Measurements from ENCODE around the gene OARD1. TPM values are rescaled to one million over a fixed set of nuclear protein-coding genes. Genes with fewer than 3 reads are reported as not detected.

Gene OARD1
- total RNA-seq, 1 experiment from 2014 or later, result 33.7 TPM

DNA sequence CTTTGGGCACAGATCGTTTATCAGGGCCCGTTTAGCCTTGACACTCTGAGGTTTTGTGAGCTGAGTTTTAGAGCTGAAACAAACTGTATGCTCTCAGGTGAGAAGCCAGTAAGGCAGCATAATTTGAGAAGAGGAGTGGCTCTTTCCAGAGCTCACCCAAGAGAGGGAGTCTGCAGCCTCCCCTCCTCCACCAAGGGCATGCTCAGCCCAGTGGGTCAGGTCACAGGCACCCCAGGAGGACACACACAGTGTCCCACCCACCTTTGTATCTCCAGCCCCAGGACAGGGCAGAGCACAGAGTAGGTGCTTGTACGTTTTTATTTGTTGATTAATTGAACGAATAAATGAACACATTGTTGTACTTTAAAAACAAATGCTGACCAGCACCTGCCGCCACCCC, 26.5 kb downstream of the OARD1 start (continued):
- TF ChIP-seq, protein P1, sequence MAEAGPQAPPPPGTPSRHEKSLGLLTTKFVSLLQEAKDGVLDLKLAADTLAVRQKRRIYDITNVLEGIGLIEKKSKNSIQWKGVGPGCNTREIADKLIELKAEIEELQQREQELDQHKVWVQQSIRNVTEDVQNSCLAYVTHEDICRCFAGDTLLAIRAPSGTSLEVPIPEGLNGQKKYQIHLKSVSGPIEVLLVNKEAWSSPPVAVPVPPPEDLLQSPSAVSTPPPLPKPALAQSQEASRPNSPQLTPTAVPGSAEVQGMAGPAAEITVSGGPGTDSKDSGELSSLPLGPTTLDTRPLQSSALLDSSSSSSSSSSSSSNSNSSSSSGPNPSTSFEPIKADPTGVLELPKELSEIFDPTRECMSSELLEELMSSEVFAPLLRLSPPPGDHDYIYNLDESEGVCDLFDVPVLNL (CRISPR knock-in tag; IDR thresholded peaks at IDR 0.05; ENCODE audit: borderline replicate concordance, low read depth), result no peak
- TF ChIP-seq ETV6 (CRISPR knock-in tag; IDR thresholded peaks at IDR 0.05) (no peak), ZNF232 (CRISPR knock-in tag; IDR thresholded peaks at IDR 0.05) (no peak), IRF2 (CRISPR knock-in tag; IDR thresholded peaks at IDR 0.05; ENCODE audit: borderline replicate concordance, low read depth) (no peak), ZNF671 (CRISPR knock-in tag; IDR thresholded peaks at IDR 0.05) (no peak)

DNA sequence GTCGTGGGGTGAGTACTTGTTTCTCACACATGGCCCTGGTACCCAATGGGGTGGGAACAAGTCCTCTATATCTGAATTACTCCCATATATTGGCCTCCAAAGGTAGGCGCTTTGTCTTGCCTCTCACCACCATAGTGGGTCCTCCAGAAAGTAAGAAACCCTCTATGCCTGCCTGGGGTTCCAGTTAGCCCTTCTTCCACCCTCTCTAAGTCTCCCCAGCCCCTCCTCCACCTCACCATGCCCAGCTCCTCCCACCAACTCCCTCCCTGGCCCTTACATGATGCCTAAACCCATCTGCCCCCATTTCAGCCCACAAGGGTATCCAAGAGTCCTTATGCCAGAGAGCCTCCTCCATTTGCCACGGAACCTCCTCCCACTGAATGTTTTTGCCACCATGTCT, 29.0 kb downstream of the OARD1 start:
- no peak for DNase-seq (ENCODE audit: low spot score)
- ChIA-PET POLR2A (no interaction called here), CTCF (interaction anchor here (2.2 to 5.2 kb wide), 2 partner anchors 10 to 15 kb away, joined by 5 to 25 read pairs; partner anchors contain the start of gene APOBEC2)
- Mint-ChIP-seq H3K9me3 (no peaks in the 10 kb centered on the region), H3K27ac (no peak overlapping the region), H3K36me3 (no peaks in the 10 kb centered on the region), H3K4me1 (peaks cover 11% of the 10 kb centered on the region), H3K4me3 (no peak overlapping the region), H3K27me3 (ENCODE audit: low read depth) (no peaks in the 10 kb centered on the region)
- ATAC-seq, result no peak
- TF ChIP-seq, protein P2, sequence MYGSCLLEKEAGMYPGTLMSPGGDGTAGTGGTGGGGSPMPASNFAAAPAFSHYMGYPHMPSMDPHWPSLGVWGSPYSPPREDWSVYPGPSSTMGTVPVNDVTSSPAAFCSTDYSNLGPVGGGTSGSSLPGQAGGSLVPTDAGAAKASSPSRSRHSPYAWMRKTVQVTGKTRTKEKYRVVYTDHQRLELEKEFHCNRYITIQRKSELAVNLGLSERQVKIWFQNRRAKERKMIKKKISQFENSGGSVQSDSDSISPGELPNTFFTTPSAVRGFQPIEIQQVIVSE (CRISPR knock-in tag; IDR thresholded peaks at IDR 0.05; ENCODE audit: borderline replicate concordance), result no peak
- TF ChIP-seq, protein P3, sequence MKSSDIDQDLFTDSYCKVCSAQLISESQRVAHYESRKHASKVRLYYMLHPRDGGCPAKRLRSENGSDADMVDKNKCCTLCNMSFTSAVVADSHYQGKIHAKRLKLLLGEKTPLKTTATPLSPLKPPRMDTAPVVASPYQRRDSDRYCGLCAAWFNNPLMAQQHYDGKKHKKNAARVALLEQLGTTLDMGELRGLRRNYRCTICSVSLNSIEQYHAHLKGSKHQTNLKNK (CRISPR knock-in tag; IDR thresholded peaks at IDR 0.05), result no peak
- TF ChIP-seq, protein P4, sequence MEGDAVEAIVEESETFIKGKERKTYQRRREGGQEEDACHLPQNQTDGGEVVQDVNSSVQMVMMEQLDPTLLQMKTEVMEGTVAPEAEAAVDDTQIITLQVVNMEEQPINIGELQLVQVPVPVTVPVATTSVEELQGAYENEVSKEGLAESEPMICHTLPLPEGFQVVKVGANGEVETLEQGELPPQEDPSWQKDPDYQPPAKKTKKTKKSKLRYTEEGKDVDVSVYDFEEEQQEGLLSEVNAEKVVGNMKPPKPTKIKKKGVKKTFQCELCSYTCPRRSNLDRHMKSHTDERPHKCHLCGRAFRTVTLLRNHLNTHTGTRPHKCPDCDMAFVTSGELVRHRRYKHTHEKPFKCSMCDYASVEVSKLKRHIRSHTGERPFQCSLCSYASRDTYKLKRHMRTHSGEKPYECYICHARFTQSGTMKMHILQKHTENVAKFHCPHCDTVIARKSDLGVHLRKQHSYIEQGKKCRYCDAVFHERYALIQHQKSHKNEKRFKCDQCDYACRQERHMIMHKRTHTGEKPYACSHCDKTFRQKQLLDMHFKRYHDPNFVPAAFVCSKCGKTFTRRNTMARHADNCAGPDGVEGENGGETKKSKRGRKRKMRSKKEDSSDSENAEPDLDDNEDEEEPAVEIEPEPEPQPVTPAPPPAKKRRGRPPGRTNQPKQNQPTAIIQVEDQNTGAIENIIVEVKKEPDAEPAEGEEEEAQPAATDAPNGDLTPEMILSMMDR (IDR thresholded peaks at IDR 0.05), result no peak
- TF ChIP-seq, protein P5, sequence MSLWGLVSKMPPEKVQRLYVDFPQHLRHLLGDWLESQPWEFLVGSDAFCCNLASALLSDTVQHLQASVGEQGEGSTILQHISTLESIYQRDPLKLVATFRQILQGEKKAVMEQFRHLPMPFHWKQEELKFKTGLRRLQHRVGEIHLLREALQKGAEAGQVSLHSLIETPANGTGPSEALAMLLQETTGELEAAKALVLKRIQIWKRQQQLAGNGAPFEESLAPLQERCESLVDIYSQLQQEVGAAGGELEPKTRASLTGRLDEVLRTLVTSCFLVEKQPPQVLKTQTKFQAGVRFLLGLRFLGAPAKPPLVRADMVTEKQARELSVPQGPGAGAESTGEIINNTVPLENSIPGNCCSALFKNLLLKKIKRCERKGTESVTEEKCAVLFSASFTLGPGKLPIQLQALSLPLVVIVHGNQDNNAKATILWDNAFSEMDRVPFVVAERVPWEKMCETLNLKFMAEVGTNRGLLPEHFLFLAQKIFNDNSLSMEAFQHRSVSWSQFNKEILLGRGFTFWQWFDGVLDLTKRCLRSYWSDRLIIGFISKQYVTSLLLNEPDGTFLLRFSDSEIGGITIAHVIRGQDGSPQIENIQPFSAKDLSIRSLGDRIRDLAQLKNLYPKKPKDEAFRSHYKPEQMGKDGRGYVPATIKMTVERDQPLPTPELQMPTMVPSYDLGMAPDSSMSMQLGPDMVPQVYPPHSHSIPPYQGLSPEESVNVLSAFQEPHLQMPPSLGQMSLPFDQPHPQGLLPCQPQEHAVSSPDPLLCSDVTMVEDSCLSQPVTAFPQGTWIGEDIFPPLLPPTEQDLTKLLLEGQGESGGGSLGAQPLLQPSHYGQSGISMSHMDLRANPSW (CRISPR knock-in tag; conservative IDR thresholded peaks at IDR 0.05; ENCODE audit: low read depth), result no peak
- TF ChIP-seq JAZF1 (CRISPR knock-in tag; IDR thresholded peaks at IDR 0.05) (no peak), ZNF219 (CRISPR knock-in tag; IDR thresholded peaks at IDR 0.05; ENCODE audit: borderline replicate concordance) (no peak), SMAD4 (CRISPR knock-in tag; IDR thresholded peaks at IDR 0.05) (no peak), NFE2L1 (CRISPR knock-in tag; IDR thresholded peaks at IDR 0.05) (no peak), TEAD4 (CRISPR knock-in tag; IDR thresholded peaks at IDR 0.05) (no peak), NFATC4 (CRISPR knock-in tag; IDR thresholded peaks at IDR 0.05) (no peak), RORB (CRISPR knock-in tag; IDR thresholded peaks at IDR 0.05) (no peak), NR1H2 (CRISPR knock-in tag; IDR thresholded peaks at IDR 0.05) (no peak), PRRX2 (CRISPR knock-in tag; IDR thresholded peaks at IDR 0.05) (no peak), GRHL2 (CRISPR knock-in tag; IDR thresholded peaks at IDR 0.05; ENCODE audit: insufficient replicate concordance, severe bottlenecking) (no peak), ZNF121 (CRISPR knock-in tag; IDR thresholded peaks at IDR 0.05) (no peak)
- TF ChIP-seq, protein P6, sequence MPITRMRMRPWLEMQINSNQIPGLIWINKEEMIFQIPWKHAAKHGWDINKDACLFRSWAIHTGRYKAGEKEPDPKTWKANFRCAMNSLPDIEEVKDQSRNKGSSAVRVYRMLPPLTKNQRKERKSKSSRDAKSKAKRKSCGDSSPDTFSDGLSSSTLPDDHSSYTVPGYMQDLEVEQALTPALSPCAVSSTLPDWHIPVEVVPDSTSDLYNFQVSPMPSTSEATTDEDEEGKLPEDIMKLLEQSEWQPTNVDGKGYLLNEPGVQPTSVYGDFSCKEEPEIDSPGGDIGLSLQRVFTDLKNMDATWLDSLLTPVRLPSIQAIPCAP (CRISPR knock-in tag; IDR thresholded peaks at IDR 0.05), result no peak
- TF ChIP-seq, protein P7, sequence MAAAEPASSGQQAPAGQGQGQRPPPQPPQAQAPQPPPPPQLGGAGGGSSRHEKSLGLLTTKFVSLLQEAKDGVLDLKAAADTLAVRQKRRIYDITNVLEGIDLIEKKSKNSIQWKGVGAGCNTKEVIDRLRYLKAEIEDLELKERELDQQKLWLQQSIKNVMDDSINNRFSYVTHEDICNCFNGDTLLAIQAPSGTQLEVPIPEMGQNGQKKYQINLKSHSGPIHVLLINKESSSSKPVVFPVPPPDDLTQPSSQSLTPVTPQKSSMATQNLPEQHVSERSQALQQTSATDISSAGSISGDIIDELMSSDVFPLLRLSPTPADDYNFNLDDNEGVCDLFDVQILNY (CRISPR knock-in tag; IDR thresholded peaks at IDR 0.05), result no peak
- TF ChIP-seq, protein P8, sequence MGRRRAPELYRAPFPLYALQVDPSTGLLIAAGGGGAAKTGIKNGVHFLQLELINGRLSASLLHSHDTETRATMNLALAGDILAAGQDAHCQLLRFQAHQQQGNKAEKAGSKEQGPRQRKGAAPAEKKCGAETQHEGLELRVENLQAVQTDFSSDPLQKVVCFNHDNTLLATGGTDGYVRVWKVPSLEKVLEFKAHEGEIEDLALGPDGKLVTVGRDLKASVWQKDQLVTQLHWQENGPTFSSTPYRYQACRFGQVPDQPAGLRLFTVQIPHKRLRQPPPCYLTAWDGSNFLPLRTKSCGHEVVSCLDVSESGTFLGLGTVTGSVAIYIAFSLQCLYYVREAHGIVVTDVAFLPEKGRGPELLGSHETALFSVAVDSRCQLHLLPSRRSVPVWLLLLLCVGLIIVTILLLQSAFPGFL (CRISPR knock-in tag; IDR thresholded peaks at IDR 0.05; ENCODE audit: borderline replicate concordance), result no peak
- TF ChIP-seq, protein P9, sequence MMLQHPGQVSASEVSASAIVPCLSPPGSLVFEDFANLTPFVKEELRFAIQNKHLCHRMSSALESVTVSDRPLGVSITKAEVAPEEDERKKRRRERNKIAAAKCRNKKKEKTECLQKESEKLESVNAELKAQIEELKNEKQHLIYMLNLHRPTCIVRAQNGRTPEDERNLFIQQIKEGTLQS (CRISPR knock-in tag; conservative IDR thresholded peaks at IDR 0.05), result no peak

Measured in WTC11 (cell line).